OCI-LY1 (cell line): ENCODE data around the gene KL.

ENCODE experiments used
- H2AFZ ChIP-seq: fragments of 200-600 bp; sonication (generic), shearing (Covaris generic); 2 replicates; pipeline ENCODE4 v1.6.0; 2014; ENCODE audit warnings: antibody characterized with exemption, mild to moderate bottlenecking, low read length
- H3F3A ChIP-seq: fragments of 200-600 bp; sonication (generic), shearing (Covaris generic); 2 replicates; pipeline ENCODE4 v1.6.0; 2014; ENCODE audit warnings: mild to moderate bottlenecking, antibody characterized with exemption, low read length, moderate library complexity; ENCODE audit not compliant: insufficient read depth
- H3K27ac ChIP-seq: fragments of 200-600 bp; sonication (generic); 2 replicates; pipeline ENCODE4 v1.5.1; 2014; ENCODE audit warnings: low read length, mixed run types, mild to moderate bottlenecking, low read depth; ENCODE audit not compliant: poor library complexity, severe bottlenecking
- H3K27me3 ChIP-seq: fragments of 200-600 bp; sonication (generic); 2 replicates; pipeline ENCODE4 v1.6.0; 2014; ENCODE audit warnings: antibody characterized with exemption, mild to moderate bottlenecking, low read length, moderate library complexity; ENCODE audit not compliant: insufficient read depth
- H3K36me3 ChIP-seq: fragments of 200-600 bp; sonication (generic); 2 replicates; pipeline ENCODE4 v1.6.1; 2014; ENCODE audit warnings: mild to moderate bottlenecking, antibody characterized with exemption, low read length, moderate library complexity, mixed read lengths; ENCODE audit not compliant: insufficient read depth
- H3K4me1 ChIP-seq: fragments of 200-600 bp; sonication (generic); 2 replicates; pipeline ENCODE4 v1.5.1; 2014; ENCODE audit warnings: mild to moderate bottlenecking, low read length, moderate library complexity; ENCODE audit not compliant: insufficient read depth, severe bottlenecking
- H3K4me2 ChIP-seq: fragments of 200-600 bp; sonication (generic), shearing (Covaris generic); 2 replicates; pipeline ENCODE4 v1.6.1; 2014; ENCODE audit warnings: low read length
- H3K4me3 ChIP-seq: fragments of 200-600 bp; sonication (generic); 2 replicates; pipeline ENCODE4 v1.5.1; 2014; ENCODE audit warnings: low read length, low read depth, mild to moderate bottlenecking, mixed read lengths; ENCODE audit not compliant: poor library complexity, severe bottlenecking
- H3K79me2 ChIP-seq: fragments of 200-600 bp; shearing (Covaris generic); 2 replicates; pipeline ENCODE4 v1.6.1; 2016; ENCODE audit warnings: mixed run types, low read length, mixed read lengths; ENCODE audit not compliant: insufficient read depth
- H3K9ac ChIP-seq: fragments of 200-600 bp; sonication (generic), shearing (Covaris generic); 2 replicates; pipeline ENCODE4 v1.6.1; 2014; ENCODE audit warnings: mild to moderate bottlenecking, low read length, mixed read lengths
- H3K9me2 ChIP-seq: fragments of 200-600 bp; sonication (generic), shearing (Covaris generic); 2 replicates; pipeline ENCODE4 v1.6.1; 2014; ENCODE audit warnings: low read depth, mild to moderate bottlenecking, low read length, mixed read lengths
- H3K9me3 ChIP-seq: fragments of 200-600 bp; shearing (Covaris generic); 2 replicates; pipeline ENCODE4 v1.6.1; 2014; ENCODE audit warnings: low read length, mixed read lengths
- H4K20me1 ChIP-seq: fragments of 200-600 bp; sonication (generic), shearing (Covaris generic); 2 replicates; pipeline ENCODE4 v1.6.0; 2016; ENCODE audit warnings: mild to moderate bottlenecking, low read length; ENCODE audit not compliant: insufficient read depth
- CTCF ChIP-seq: fragments of 200-600 bp; sonication (generic), shearing (Covaris generic); IDR thresholded peaks from 2 replicates; pipeline ENCODE4 v1.5.1; 2017; ENCODE audit warnings: mild to moderate bottlenecking, antibody characterized with exemption, low read length, moderate library complexity, mixed read lengths
- EZH2 ChIP-seq: fragments of 200-600 bp; sonication (generic), shearing (Covaris generic); IDR thresholded peaks from 2 replicates; pipeline ENCODE4 v1.8.0; 2017; ENCODE audit warnings: borderline replicate concordance, mixed run types, mild to moderate bottlenecking, antibody characterized with exemption, low read length, moderate library complexity, mixed read lengths

Gene KL

GRCh38 chr13:33090755-33091414, 74.7 kb downstream of the KL start:
- Histone ChIP-seq H2AFZ (no peak overlapping the region), H3K4me3 (no peak overlapping the region), H3K9ac (no peak overlapping the region), H3K9me3 (no peaks in the 10 kb centered on the region), H3K27me3 (no peaks in the 10 kb centered on the region), H3K36me3 (no peaks in the 10 kb centered on the region), H3K4me2 (no peak overlapping the region), H3K27ac (no peak overlapping the region), H3K9me2 (no peaks in the 10 kb centered on the region), H3F3A (no peaks in the 10 kb centered on the region), H4K20me1 (no peaks in the 10 kb centered on the region), H3K4me1 (no peaks in the 10 kb centered on the region), H3K79me2 (no peaks in the 10 kb centered on the region)
- no peak for TF ChIP-seq EZH2
- no peak for TF ChIP-seq CTCF

GRCh38 chr13:33091415-33091774, 75.2 kb downstream of the KL start:
- H3K9ac ChIP-seq = no peak overlapping the region
- H3K4me2 ChIP-seq = no peak overlapping the region
- no peaks in the 10 kb centered on the region for H3K9me2 ChIP-seq
- H3K4me3 ChIP-seq = no peak overlapping the region
- no peaks in the 10 kb centered on the region for H3K27me3 ChIP-seq
- H3K9me3 ChIP-seq = no peaks in the 10 kb centered on the region
- no peaks in the 10 kb centered on the region for H3F3A ChIP-seq
- TF ChIP-seq EZH2 = no peak
- no peak for TF ChIP-seq CTCF
- H3K79me2 ChIP-seq = no peaks in the 10 kb centered on the region
- H2AFZ ChIP-seq = no peak overlapping the region
- H4K20me1 ChIP-seq = no peaks in the 10 kb centered on the region
- H3K27ac ChIP-seq = no peak overlapping the region
- no peaks in the 10 kb centered on the region for H3K4me1 ChIP-seq
- no peaks in the 10 kb centered on the region for H3K36me3 ChIP-seq

GRCh38 chr13:33092073-33092987, 76.1 kb downstream of the KL start:
- H2AFZ ChIP-seq = no peak overlapping the region
- H3F3A ChIP-seq = no peaks in the 10 kb centered on the region
- H3K9me3 ChIP-seq = no peaks in the 10 kb centered on the region
- H3K4me2 ChIP-seq = no peak overlapping the region
- H3K27me3 ChIP-seq = no peaks in the 10 kb centered on the region
- H3K9me2 ChIP-seq = no peaks in the 10 kb centered on the region
- H4K20me1 ChIP-seq = no peaks in the 10 kb centered on the region
- no peak overlapping the region for H3K27ac ChIP-seq
- no peak overlapping the region for H3K4me3 ChIP-seq
- TF ChIP-seq EZH2 = no peak
- no peak for TF ChIP-seq CTCF
- no peaks in the 10 kb centered on the region for H3K79me2 ChIP-seq
- H3K4me1 ChIP-seq = no peaks in the 10 kb centered on the region
- H3K36me3 ChIP-seq = no peaks in the 10 kb centered on the region
- H3K9ac ChIP-seq = no peak overlapping the region
